GM12891 (cell line): ENCODE measurements around the gene ARHGAP21.

ENCODE experiments used
- POLR2A ChIP-seq: IDR thresholded peaks from 2 replicates; pipeline ENCODE4 v1.6.1; 2011; ENCODE audit warnings: low read depth, low read length, control low read depth
- POLR2AphosphoS5 ChIP-seq: IDR thresholded peaks from 2 replicates; pipeline ENCODE4 v1.6.1; 2011; ENCODE audit warnings: low read depth, low read length, control low read depth
- SPI1 ChIP-seq: IDR thresholded peaks from 2 replicates; pipeline ENCODE4 v1.6.1; 2011; ENCODE audit warnings: low read depth, low read length, control low read depth
- TAF1 ChIP-seq: IDR thresholded peaks from 2 replicates; pipeline ENCODE4 v1.6.1; 2011; ENCODE audit warnings: low read depth, low read length, control low read depth

DNA sequence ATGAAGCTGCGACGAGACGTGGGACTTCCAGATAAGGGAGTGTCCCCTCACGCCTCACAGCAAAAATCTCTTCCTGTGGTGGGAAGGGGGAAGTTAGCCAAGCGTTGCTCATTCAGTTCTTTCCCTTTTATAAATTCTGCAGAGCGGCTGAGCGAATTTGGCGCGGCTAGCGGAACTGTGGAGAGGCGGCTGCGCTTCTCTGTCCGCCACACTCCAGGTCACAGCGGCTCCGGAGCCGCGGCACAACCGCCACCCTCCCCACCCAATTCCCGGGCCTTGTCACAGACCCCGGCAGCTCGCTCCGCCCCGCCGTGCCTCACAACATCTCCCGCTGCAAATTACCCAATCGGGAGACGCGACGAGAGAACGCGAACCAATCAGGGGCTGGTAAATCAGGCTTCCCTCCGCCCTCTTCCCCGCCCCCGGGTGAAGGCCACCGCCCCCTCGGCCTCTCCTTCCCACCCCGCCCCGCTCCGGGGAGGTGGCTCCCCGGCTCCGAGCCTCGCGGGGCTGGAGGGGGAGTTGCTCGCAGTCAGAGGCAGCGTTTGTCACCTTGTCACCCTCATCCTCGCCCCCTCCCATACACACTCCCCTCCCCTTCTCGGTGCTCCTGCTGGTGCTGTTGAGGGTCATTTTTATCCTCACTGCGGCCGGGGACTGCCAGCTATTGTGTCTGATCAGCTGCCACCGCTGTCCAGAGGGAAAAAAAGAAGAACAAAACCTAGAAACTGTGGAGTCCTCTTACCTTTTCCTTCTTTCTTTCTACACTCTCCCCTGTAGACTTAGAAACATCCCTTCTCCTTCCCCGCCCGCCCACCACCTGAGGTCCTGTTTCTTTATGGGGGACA lies 918 bp upstream of the ARHGAP21 start:
- TF ChIP-seq POLR2A (no peak), POLR2AphosphoS5 (peak; percentile 57; the same call in 1 of the 2 replicates), TAF1 (peak; percentile 31; the same call in 1 of the 2 replicates), SPI1 (no peak)
